Measurements from ENCODE around the gene PLEKHA6.
A peak's percentile ranks its signal among the peaks of the same experiment; 100 is the strongest.

The PLEKHA6 gene

GRCh38 chr1:204283711-204284651, 75.7 kb downstream of the PLEKHA6 start:
- DNase-seq = no peak

- no peak for DNase-seq
Measured at GRCh38 chr1:204282761-204283221, 76.9 kb downstream of the PLEKHA6 start.

DNA sequence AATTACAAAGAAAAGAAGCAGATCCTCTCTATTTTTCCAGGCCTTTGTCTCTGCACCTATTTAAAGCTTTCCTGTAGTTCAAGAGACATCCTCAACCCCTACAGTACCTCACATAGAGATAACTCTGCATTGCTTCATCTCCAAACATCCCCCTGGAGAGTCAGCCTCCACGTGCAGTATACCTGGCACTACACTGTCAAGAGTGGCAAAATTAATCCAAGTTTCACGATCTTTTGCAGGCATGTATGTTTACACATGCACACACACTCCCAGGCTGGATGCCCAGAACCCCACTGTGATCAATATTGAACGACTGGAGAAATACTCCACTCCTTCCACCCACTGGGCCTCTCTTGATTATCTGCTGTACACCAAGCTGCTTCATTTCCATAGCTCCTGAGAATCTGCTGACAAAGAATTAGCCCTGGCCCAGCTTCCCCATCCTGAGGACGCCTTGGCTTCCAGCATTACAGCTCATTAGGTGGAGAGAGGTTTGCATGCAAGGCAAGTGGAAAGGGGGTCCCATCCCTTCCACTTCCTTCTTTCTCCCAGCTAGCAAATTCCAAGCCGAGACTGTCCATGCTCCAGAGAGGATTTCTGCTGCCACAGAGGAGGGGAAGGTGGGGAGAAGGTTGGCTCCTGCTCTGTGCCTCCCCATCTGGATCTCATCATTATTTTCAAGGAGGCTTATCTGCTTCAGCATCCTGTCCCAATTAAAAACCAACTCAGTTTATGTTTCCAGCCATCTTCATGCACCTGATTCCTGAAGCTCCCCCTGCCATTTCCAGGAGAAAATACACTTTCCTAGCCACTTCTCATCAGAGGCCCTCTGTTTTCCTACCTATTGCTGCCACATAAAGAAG, 79.4 kb downstream of the PLEKHA6 start:
- no peak for DNase-seq

DNA sequence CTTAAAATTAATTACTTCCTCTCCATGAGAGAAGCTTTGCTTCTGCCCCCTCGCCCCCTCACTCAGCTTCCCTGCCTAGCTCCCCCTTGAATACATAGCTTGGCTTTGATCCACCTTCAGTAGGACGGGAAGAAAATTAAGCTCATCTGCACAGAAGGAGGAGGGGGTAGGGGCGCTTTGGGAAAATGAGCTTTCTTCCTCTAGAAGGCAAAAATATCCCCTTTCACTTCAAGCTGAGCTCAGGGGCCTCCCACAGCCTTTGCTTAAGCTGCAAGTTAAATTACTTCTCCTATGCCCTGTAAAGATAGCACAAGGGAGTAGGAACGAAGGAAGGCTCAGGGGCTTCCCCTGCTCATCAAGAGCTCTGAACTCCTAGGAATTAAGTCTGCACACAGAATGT, 80.8 kb downstream of the PLEKHA6 start:
- no peak for DNase-seq

GRCh38 chr1:204278251-204278650, 81.5 kb downstream of the PLEKHA6 start:
- no peak for DNase-seq

- DNase-seq = no peak
Measured at GRCh38 chr1:204277563-204278219, 82.0 kb downstream of the PLEKHA6 start.

DNA sequence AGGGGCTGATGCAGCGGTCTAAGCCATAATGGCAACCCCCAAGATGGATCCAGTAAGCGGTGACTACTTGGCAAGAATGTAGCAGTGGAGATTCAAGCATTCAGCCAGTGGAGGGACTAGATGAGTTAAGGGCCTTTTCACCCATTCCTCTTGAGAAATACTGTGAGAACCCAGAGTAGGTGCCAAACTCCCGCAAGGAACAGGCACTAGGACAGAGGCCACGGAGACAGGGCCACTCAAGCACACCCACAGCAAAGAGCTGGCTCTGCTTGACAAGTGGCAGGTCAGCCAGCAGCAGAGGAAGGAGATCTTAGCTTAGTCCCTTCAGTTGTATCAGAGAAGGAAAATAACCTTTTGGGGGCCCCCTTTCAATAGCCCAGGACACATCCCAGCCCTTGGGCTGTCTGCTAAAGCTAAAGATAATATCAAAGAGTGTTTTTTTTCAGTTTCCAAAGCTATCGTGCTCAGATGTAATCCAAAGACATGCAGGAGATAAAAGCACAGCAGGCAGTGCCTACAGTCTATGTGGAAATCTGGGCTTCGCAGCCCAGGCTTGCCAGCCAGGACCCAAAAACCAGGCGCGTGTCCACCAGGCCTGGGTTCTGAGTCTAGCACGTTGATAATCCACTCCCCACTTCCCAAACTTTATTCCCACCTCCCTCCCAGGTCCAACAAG, 83.9 kb downstream of the PLEKHA6 start:
- DNase-seq = no peak

GRCh38 chr1:204274446-204274845, 85.3 kb downstream of the PLEKHA6 start:
- DNase-seq = no peak

DNA sequence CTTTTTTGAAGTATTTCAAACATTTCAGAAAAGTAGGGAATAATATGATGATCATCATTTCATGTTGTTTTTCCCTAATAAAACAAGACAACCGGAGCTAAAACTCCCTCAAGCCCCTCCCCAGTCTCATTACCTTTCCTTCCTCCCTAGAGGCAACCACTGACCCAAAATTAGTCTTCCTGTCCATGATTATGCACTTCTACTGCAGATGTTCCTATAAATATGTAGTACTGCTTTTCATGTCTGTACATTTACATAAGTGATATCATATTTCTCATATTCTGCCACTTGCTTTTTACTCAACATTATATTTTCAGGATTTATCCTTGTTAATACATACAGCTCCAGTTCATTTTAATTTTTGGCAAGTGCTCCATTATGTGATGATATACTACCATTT, 87.2 kb downstream of the PLEKHA6 start:
- no peak for DNase-seq

- no peak for DNase-seq
Measured at GRCh38 chr1:204271970-204272369, 87.8 kb downstream of the PLEKHA6 start.

- peak; percentile 35 for DNase-seq
Measured at GRCh38 chr1:204268101-204268500, 91.6 kb downstream of the PLEKHA6 start.

- no peak for DNase-seq
Measured at GRCh38 chr1:204267191-204267601, 92.5 kb downstream of the PLEKHA6 start.

- peak; percentile 12 for DNase-seq
Measured at GRCh38 chr1:204266504-204267034, 93.2 kb downstream of the PLEKHA6 start.

DNA sequence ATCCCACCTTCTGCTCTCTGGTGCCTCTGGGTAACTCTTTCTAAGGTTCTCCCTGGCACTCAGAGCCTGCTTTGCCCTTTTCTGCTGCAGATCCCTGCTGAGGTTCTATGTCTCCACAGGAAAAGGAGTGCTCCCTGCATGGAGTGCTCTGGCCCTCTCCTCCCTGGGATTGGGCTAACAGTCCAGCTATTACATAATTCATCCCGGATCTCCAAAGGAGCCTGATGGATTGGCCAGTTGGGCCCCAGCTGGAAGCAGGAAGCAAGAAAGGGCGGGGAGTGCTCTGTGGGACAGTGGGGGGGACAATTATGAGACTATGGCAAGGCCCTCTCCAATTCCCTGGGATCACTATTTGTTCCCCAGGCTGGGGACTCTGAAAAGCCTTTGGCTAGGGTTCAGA, 94.1 kb downstream of the PLEKHA6 start:
- DNase-seq = peak; percentile 37

DNA sequence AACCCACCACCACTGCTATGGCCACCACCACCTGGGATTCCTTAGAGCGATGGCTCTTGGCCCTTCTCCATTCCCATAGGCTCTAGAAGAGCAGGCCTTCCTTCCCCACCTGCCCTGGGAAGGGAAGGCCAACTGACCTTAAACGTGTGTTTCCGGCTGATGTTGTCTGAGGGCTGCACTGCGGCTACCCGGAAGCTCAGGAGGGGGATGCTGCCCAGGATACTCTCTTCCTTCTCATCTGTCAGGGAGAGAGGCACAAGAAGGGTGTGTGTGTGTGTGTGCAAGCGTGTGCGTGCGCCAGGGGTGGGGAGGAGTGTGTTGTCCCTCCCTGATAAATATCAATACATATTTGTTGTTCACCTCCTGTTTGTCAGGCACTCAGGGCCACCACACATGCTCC, 94.9 kb downstream of the PLEKHA6 start:
- DNase-seq = no peak

DNA sequence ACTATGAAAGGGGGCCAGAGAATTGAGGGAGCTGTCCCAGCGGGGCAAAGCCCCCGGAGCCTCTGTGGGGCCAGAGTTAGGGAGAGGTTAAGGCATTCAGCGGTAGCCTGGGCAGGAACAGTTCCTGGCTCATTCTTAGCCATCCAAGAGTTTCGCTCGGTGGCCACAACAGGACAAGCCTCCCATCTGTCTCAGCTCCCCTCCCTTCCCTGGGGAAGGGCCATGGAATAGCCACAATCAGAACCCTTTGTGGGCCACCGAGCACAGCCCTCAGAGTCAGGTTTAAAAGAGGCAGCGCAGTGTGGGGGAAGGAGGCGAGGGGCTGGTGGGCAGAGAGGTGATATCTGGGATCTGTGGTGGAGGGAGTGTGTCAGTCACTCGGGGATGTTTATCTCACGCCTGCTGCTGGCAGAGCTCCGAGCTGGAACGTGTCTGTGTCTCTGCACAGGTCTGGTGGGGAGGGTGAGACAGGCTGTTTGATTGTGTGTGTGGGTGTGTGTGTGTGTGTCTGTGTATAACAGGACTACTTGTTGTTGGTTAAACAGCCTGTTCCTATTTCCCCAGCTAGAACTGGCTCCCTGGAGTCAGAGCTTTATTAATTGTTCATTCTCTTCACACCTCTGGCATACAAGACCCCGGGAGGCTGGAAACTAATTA, 96.3 kb downstream of the PLEKHA6 start:
- DNase-seq = no peak

GRCh38 chr1:204262506-204263253, 97.0 kb downstream of the PLEKHA6 start:
- no peak for DNase-seq

DNA sequence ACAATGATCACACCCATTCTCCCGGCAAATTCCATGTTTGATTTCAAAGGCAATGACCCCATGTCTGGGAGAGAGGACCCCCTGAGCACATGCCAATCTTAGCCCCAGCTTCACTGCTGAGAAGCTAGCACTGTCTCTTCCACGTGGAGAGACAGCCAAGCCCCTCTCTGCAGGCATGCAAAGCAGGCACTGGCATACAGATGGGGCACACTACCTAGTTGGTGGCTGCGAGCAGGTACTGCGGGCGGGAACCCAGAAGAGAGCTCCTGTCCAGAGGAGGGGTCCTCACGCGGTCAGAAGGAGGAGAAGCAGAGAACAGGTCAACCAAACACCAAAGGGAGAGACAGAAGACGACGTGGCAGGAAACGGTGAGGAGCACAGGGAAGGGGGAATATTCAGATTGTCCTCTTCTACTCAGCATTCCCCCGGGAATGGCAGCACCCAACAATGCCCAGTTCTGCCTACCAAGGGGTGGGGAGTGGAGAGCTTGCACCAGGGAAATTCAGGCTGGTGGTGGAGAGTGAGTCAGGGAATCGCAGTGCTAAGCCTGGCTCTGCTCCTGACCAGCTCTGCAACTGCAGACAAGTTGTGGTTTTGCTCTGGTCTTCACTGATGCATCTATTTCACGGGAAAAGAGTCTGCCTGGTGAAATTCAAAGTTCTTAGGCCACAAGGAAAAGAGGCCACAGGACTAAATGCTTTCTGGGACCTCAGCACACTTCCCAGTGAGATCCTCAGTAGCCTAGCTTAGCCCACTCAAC, 97.8 kb downstream of the PLEKHA6 start:
- no peak for DNase-seq

GRCh38 chr1:204261266-204261665, 98.5 kb downstream of the PLEKHA6 start:
- DNase-seq = no peak

- no peak for DNase-seq
Measured at GRCh38 chr1:204260601-204261197, 99.0 kb downstream of the PLEKHA6 start.

Data from NCI-H69 (cell line).